HEK293 (cell line): ENCODE data around the gene MYRIP.

Source experiments
- CTCF ChIA-PET: fragments of 350-600 bp; formaldehyde crosslinking; extraction: SDS; loops from one replicate; lab custom pipeline; 2021; ENCODE audit warnings: antibody characterized with exemption; lab: Yijun Ruan, JAX
- POLR2A ChIA-PET: fragments of 300-600 bp; formaldehyde crosslinking; extraction: SDS; loops from one replicate; lab custom pipeline; 2020; ENCODE audit warnings: antibody characterized with exemption, inconsistent platforms; lab: Yijun Ruan, JAX
- H3K27ac ChIP-seq: fragments of 200-500 bp; sonication (Bioruptor generic); 2 replicates; pipeline ENCODE4 v1.5.1; 2014; ENCODE audit warnings: low read depth, low read length, control low read depth, inconsistent platforms; ENCODE audit errors: extremely low read depth
- H3K36me3 ChIP-seq, 2 experiments: fragments of 200-500 bp in 1 of 2; sonication (Bioruptor generic) in 1 of 2; 1 replicate in 1 of 2; 2 replicates in 1 of 2; pipeline ENCODE4 v1.5.1; 2014 to 2017; ENCODE audit warnings: inconsistent platforms in 2 of 2, low read length in 2 of 2; ENCODE audit not compliant: control insufficient read depth in 2 of 2, insufficient read depth in 1 of 2
- H3K4me1 ChIP-seq: fragments of 200-500 bp; sonication (Bioruptor generic); 2 replicates; pipeline ENCODE4 v1.5.1; 2014; ENCODE audit warnings: mild to moderate bottlenecking, low read length, inconsistent platforms; ENCODE audit not compliant: control insufficient read depth, insufficient read depth
- H3K4me3 ChIP-seq: 2 replicates; pipeline ENCODE4 v1.5.1; 2011; ENCODE audit warnings: low read depth, mild to moderate bottlenecking, control low read depth, low read length, moderate library complexity
- H3K9me3 ChIP-seq: fragments of 200-500 bp; sonication (Bioruptor generic); 2 replicates; pipeline ENCODE4 v1.5.1; 2014; ENCODE audit warnings: low read depth, low read length, inconsistent platforms; ENCODE audit not compliant: control insufficient read depth, insufficient read depth
- FEZF1 ChIP-seq: fragments of 450-650 bp; formaldehyde crosslinking; IDR thresholded peaks from 2 replicates; pipeline ENCODE4 v1.5.1; 2016; ENCODE audit warnings: missing biosample characterization, missing genetic modification characterization
- GFI1B ChIP-seq: fragments of 450-650 bp; formaldehyde crosslinking; IDR thresholded peaks from 2 replicates; pipeline ENCODE4 v1.5.1; 2016; ENCODE audit warnings: missing biosample characterization, missing genetic modification characterization
- HOXA7 ChIP-seq: sonication (generic); formaldehyde crosslinking; IDR thresholded peaks from 2 replicates; pipeline ENCODE4 v1.8.1; 2022; ENCODE audit warnings: missing genetic modification reagents, borderline replicate concordance
- INSM2 ChIP-seq: fragments of 450-650 bp; formaldehyde crosslinking; IDR thresholded peaks from 2 replicates; pipeline ENCODE4 v1.5.1; 2016; ENCODE audit warnings: missing biosample characterization, missing genetic modification characterization
- ZBTB1 ChIP-seq: fragments of 450-650 bp; formaldehyde crosslinking; IDR thresholded peaks from 2 replicates; pipeline ENCODE4 v1.5.1; 2016; ENCODE audit warnings: missing biosample characterization, missing genetic modification characterization
- ZBTB10 ChIP-seq: fragments of 450-650 bp; formaldehyde crosslinking; IDR thresholded peaks from 2 replicates; pipeline ENCODE4 v1.5.1; 2016; ENCODE audit warnings: missing biosample characterization, missing genetic modification characterization
- ZBTB21 ChIP-seq: fragments of 450-650 bp; formaldehyde crosslinking; IDR thresholded peaks from 2 replicates; pipeline ENCODE4 v1.5.1; 2017; ENCODE audit warnings: missing biosample characterization, missing genetic modification characterization
- ZNF10 ChIP-seq: fragments of 450-650 bp; formaldehyde crosslinking; IDR thresholded peaks from 2 replicates; pipeline ENCODE4 v1.5.1; 2017; ENCODE audit warnings: missing biosample characterization, missing genetic modification characterization
- ZNF132 ChIP-seq: fragments of 450-650 bp; formaldehyde crosslinking; IDR thresholded peaks from 2 replicates; pipeline ENCODE4 v1.5.1; 2017; ENCODE audit warnings: missing biosample characterization, missing genetic modification characterization, borderline replicate concordance
- ZNF138 ChIP-seq: fragments of 450-650 bp; formaldehyde crosslinking; IDR thresholded peaks from 2 replicates; pipeline ENCODE4 v1.5.1; 2016; ENCODE audit warnings: missing biosample characterization, missing genetic modification characterization, borderline replicate concordance
- ZNF184 ChIP-seq: fragments of 450-650 bp; IDR thresholded peaks from 2 replicates; pipeline ENCODE4 v1.5.1; 2018; ENCODE audit warnings: missing biosample characterization, mild to moderate bottlenecking, missing genetic modification characterization
- ZNF202 ChIP-seq: fragments of 450-650 bp; formaldehyde crosslinking; IDR thresholded peaks from 2 replicates; pipeline ENCODE4 v1.5.1; 2016; ENCODE audit warnings: missing biosample characterization, missing genetic modification characterization, borderline replicate concordance
- ZNF239 ChIP-seq: fragments of 450-650 bp; formaldehyde crosslinking; IDR thresholded peaks from 2 replicates; pipeline ENCODE4 v1.5.1; 2016; ENCODE audit warnings: missing biosample characterization, missing genetic modification characterization
- ZNF266 ChIP-seq: fragments of 450-650 bp; formaldehyde crosslinking; IDR thresholded peaks from 2 replicates; pipeline ENCODE4 v1.5.1; 2016; ENCODE audit warnings: missing biosample characterization, missing genetic modification characterization, low read depth
- ZNF391 ChIP-seq: fragments of 450-650 bp; formaldehyde crosslinking; IDR thresholded peaks from 2 replicates; pipeline ENCODE4 v1.5.1; 2016; ENCODE audit warnings: low read depth, missing biosample characterization, missing genetic modification characterization, borderline replicate concordance
- ZNF548 ChIP-seq: fragments of 450-650 bp; formaldehyde crosslinking; IDR thresholded peaks from 2 replicates; pipeline ENCODE4 v1.5.1; 2016; ENCODE audit warnings: missing biosample characterization, missing genetic modification characterization
- ZNF571 ChIP-seq: fragments of 450-650 bp; formaldehyde crosslinking; IDR thresholded peaks from 2 replicates; pipeline ENCODE4 v1.5.0; 2017; ENCODE audit warnings: missing biosample characterization, missing genetic modification characterization
- ZNF621 ChIP-seq: fragments of 450-650 bp; formaldehyde crosslinking; IDR thresholded peaks from 2 replicates; pipeline ENCODE4 v1.5.1; 2017; ENCODE audit warnings: missing biosample characterization, missing genetic modification characterization
- ZNF654 ChIP-seq: fragments of 450-650 bp; formaldehyde crosslinking; IDR thresholded peaks from 2 replicates; pipeline ENCODE4 v1.5.1; 2016; ENCODE audit warnings: low read depth, missing biosample characterization, missing genetic modification characterization
- TF ChIP-seq, protein P1 (sequence below): fragments of 450-650 bp; formaldehyde crosslinking; IDR thresholded peaks from 2 replicates; pipeline ENCODE4 v1.5.1; 2016; ENCODE audit warnings: missing biosample characterization, missing genetic modification characterization, borderline replicate concordance
- TF ChIP-seq, protein P2 (sequence below): fragments of 450-650 bp; formaldehyde crosslinking; IDR thresholded peaks from 2 replicates; pipeline ENCODE4 v1.5.1; 2016; ENCODE audit warnings: missing biosample characterization, missing genetic modification characterization
- TF ChIP-seq, protein P3 (sequence below): fragments of 450-650 bp; formaldehyde crosslinking; IDR thresholded peaks from 2 replicates; pipeline ENCODE4 v1.5.1; 2016; ENCODE audit warnings: missing biosample characterization, missing genetic modification characterization

The MYRIP gene

DNA sequence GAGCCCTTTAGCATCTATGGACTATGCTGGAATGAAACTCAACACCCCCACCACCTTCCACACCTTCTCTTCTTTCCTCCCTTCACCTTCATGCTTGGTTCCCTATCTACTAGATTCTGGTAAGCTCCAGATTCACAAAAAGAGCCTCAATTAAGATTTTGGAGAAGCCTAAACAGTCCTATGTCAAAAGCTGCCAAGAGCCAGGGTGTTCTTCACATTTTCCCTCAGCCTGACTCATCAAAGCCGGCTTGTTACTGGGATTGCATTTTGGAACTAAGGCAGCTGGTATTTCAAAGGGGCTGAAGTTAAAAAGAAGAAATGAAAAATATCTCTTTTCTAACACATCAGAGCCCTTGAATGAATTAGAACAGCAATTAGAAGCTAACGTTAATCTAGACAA is 247.7 kb downstream of the MYRIP start (continued):
- TF ChIP-seq ZBTB10: no peak
- TF ChIP-seq ZBTB21 (tag by site-specific recombination): no peak
- TF ChIP-seq ZNF654 (tag by site-specific recombination): no peak
- no peak for TF ChIP-seq ZNF132 (tag by site-specific recombination)

DNA sequence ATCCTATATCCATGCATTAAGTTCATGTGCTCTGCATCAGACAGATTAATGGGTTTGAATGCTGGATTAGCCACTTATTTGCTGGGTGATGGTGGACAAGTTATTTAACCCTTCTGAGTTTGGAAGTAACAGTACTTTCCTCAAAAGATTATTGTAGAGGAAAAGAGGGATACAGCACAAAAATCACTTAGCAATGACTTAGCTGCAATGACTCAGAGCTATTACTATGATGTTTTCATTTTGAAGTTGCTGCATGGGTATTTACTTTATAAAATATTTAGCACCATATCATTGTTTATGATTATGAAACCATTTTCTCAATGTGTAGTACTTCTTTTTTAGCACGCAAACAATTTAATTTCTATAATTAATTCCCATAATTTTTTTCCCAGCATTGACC is 248.4 kb downstream of the MYRIP start:
- POLR2A ChIA-PET: no interaction called here
- CTCF ChIA-PET: no interaction called here
- TF ChIP-seq, protein P1, sequence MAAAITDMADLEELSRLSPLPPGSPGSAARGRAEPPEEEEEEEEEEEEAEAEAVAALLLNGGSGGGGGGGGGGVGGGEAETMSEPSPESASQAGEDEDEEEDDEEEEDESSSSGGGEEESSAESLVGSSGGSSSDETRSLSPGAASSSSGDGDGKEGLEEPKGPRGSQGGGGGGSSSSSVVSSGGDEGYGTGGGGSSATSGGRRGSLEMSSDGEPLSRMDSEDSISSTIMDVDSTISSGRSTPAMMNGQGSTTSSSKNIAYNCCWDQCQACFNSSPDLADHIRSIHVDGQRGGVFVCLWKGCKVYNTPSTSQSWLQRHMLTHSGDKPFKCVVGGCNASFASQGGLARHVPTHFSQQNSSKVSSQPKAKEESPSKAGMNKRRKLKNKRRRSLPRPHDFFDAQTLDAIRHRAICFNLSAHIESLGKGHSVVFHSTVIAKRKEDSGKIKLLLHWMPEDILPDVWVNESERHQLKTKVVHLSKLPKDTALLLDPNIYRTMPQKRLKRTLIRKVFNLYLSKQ (tag by site-specific recombination): no peak
- TF ChIP-seq ZNF571 (tag by site-specific recombination) (no peak), ZNF10 (no peak), ZNF138 (no peak), ZNF548 (tag by site-specific recombination) (no peak), ZBTB1 (tag by site-specific recombination) (no peak), ZNF621 (tag by site-specific recombination) (no peak), ZNF391 (tag by site-specific recombination) (no peak), ZBTB21 (tag by site-specific recombination) (no peak), ZNF239 (tag by site-specific recombination) (no peak), ZNF202 (tag by site-specific recombination) (no peak), HOXA7 (CRISPR knock-in tag) (no peak), GFI1B (no peak), ZNF266 (tag by site-specific recombination) (no peak), FEZF1 (tag by site-specific recombination) (no peak), ZNF184 (no peak), INSM2 (tag by site-specific recombination) (no peak)
- TF ChIP-seq, protein P2, sequence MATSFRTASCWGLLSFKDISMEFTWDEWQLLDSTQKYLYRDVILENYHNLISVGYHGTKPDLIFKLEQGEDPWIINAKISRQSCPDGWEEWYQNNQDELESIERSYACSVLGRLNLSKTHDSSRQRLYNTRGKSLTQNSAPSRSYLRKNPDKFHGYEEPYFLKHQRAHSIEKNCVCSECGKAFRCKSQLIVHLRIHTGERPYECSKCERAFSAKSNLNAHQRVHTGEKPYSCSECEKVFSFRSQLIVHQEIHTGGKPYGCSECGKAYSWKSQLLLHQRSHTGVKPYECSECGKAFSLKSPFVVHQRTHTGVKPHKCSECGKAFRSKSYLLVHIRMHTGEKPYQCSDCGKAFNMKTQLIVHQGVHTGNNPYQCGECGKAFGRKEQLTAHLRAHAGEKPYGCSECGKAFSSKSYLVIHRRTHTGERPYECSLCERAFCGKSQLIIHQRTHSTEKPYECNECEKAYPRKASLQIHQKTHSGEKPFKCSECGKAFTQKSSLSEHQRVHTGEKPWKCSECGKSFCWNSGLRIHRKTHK (tag by site-specific recombination): no peak
- TF ChIP-seq, protein P3, sequence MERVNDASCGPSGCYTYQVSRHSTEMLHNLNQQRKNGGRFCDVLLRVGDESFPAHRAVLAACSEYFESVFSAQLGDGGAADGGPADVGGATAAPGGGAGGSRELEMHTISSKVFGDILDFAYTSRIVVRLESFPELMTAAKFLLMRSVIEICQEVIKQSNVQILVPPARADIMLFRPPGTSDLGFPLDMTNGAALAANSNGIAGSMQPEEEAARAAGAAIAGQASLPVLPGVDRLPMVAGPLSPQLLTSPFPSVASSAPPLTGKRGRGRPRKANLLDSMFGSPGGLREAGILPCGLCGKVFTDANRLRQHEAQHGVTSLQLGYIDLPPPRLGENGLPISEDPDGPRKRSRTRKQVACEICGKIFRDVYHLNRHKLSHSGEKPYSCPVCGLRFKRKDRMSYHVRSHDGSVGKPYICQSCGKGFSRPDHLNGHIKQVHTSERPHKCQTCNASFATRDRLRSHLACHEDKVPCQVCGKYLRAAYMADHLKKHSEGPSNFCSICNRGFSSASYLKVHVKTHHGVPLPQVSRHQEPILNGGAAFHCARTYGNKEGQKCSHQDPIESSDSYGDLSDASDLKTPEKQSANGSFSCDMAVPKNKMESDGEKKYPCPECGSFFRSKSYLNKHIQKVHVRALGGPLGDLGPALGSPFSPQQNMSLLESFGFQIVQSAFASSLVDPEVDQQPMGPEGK: no peak

More for the DNA sequence above, 248.4 kb downstream of the MYRIP start:
- Histone ChIP-seq H3K36me3 (no peaks in the 10 kb centered on the region), H3K4me3 (no peak overlapping the region), H3K4me1 (no peaks in the 10 kb centered on the region), H3K27ac (no peak overlapping the region), H3K9me3 (no peaks in the 10 kb centered on the region)
